GM12878 (cell line): ENCODE data around the gene UBALD2. TPM values are rescaled to one million over a fixed set of nuclear protein-coding genes. Genes with fewer than 3 reads are reported as not detected.

ENCODE experiments used
- CBX3 ChIP-seq: fragments of 200-600 bp; sonication (generic); IDR thresholded peaks from 2 replicates; pipeline ENCODE4 v1.6.1; 2016; ENCODE audit warnings: low read depth, borderline replicate concordance
- CEBPB ChIP-seq, 2 experiments: fragments of 150-350 bp in 1 of 2; IDR thresholded peaks; 2 replicates each; pipeline ENCODE4 v1.6.1; 2012 to 2014; ENCODE audit warnings: low read depth in 2 of 2, low read length in 2 of 2, borderline replicate concordance in 1 of 2, inconsistent platforms in 1 of 2
- DPF2 ChIP-seq: fragments of 450-650 bp; IDR thresholded peaks from 2 replicates; pipeline ENCODE4 v1.6.1; 2017; ENCODE audit warnings: mild to moderate bottlenecking
- IKZF1 ChIP-seq: fragments of 450-650 bp; conservative IDR thresholded peaks from 2 replicates; pipeline ENCODE4 v1.6.1; 2017; ENCODE audit warnings: antibody characterized with exemption, mild to moderate bottlenecking
- MTA3 ChIP-seq: IDR thresholded peaks from 2 replicates; pipeline ENCODE4 v1.6.1; 2012; ENCODE audit warnings: low read length, inconsistent platforms, borderline replicate concordance
- REST ChIP-seq: IDR thresholded peaks from 2 replicates; pipeline ENCODE4 v1.6.1; 2012; ENCODE audit warnings: mild to moderate bottlenecking, low read depth, low read length
- WRNIP1 ChIP-seq: IDR thresholded peaks from 2 replicates; pipeline ENCODE4 v1.6.1; 2011; ENCODE audit warnings: low read depth, low read length, improper control_type of control experiment, borderline replicate concordance
- YY1 ChIP-seq: IDR thresholded peaks from 2 replicates; pipeline ENCODE4 v1.6.1; 2011; ENCODE audit warnings: low read depth, mild to moderate bottlenecking, low read length
- polyA plus RNA-seq, 11 experiments: library from polyadenylated mRNA; depleted of rRNA in 4 of 11; unstranded in 6 of 11; stranded (reverse) in 5 of 11; fragments of >200 nt; fragmentation: Nextera tagmentation in 4 of 11; fragmentation: Illumina TruSeq in 1 of 11; extraction: Ambion mirVana in 4 of 11; extraction: Trizol in 1 of 11; gene quantifications; 1 replicate in 1 of 11; 2 replicates in 10 of 11; pipeline versions ENCODE4 v1.2.1 to v1.2.3, GENCODE V29; 2011 to 2016; ENCODE audit warnings: inconsistent platforms in 2 of 11, missing spikeins in 2 of 11, low read depth in 1 of 11
- total RNA-seq, 4 experiments: library from RNA; depleted of rRNA in 3 of 4; stranded (reverse); fragments of >200 nt in 3 of 4; fragmentation: Illumina TruSeq in 1 of 4; extraction: Trizol in 1 of 4; gene quantifications; 2 replicates each; pipeline versions ENCODE4 v1.2.1 to v1.2.3, GENCODE V29; 2013 to 2021

The UBALD2 gene
- total and polyA plus RNA-seq, 10 of the 15 experiments (the other 5 are each of a cell fraction or from before 2014, with no cell fraction given): 2.8 to 165 (median 20.6) TPM

DNA sequence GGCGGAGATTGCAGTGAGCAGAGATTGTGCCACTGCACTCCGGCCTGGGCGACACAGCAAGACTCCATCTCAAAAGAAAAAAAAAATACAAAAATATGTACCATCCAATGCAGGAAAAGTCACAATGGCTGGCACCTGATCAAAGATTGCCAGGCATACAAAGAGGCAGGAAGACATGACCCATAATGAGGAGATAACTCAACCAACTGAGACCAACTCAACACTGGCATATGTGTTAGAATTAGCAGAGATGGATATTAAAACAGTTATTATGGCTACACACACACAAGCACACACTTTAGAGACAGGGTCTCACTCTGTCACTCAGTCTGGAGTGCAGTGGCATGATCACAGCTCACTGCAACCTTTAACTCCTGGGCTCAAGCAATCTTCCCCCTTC is 32.3 kb downstream of the UBALD2 start (continued):
- TF ChIP-seq WRNIP1 (no peak), CBX3 (no peak), REST (no peak), YY1 (no peak), IKZF1 (no peak), CEBPB (IDR thresholded peaks at IDR 0.05; ENCODE audit: borderline replicate concordance in 1 of 2, low read depth in 2 of 2, low read length in 2 of 2) (no peak), DPF2 (no peak), MTA3 (no peak)
